GM21619 (cell line): ENCODE data around the gene NUDT13.

ENCODE experiments used
- ATAC-seq: cut with Tn5 transposase; IDR thresholded peaks from one replicate; pipeline ENCODE4 v1.9.1; 2021; ENCODE audit not compliant: unreplicated experiment

Gene NUDT13

GRCh38 chr10:73161662-73162061 lies 51.4 kb downstream of the NUDT13 start:
- no peak for ATAC-seq

- ATAC-seq: no peak
These were observed 52.8 kb downstream of the NUDT13 start for GRCh38 chr10:73163096-73163495.

GRCh38 chr10:73166972-73167371 lies 56.7 kb downstream of the NUDT13 start:
- no peak for ATAC-seq

DNA sequence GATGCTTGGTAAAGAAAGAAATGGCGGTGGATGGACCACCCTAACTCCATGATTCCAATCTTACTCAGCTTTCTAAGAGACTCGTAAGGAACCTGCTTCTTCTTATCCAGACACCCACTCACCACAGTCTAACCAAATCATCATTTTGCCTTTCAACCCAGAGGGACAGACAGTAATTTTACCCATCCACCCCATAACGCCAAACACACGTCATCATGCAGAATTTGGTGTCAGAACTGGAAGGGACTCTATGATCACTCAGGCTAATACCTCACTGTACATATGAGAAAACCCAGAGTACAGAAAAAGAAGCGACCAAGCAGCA lies 57.2 kb downstream of the NUDT13 start:
- no peak for ATAC-seq

DNA sequence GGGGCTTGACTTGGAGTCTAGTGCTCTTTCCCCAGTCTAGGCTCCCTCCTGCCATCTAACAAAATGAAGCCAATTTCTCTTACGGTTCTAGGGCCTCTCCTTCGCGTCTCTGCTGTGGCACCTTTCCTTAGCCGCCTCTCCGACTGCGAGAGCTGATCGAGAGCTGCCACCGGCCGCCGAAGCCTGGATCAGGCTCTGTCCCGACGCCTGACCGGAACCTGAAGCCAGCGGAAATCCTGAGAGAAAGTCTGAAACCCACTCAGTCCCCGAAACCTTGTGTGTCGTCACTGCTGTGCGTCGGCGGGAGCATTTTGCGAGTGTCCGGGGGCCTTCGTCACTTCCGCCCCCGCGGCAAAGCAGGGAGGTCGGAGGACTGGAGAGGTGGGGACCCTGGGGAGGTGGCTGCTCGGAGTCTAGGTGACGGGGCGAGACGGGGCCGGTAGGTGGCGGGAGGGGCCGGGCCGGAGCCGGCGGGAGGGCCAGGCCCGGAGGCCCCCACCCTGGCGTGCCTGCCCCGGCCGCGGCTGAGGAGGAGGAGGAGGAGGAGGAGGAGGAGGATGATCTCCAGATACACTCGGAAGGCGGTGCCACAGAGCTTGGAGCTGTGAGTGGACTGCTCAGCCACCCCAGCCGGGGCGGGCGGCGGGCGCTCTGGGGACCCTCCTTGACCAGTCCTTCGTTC lies 57.7 kb downstream of the NUDT13 start, which contains the start of the genes ECD and FAM149B1:
Gene ECD, minus strand, starts transcription at position 226 of the 682 bp plus-strand sequence. CDS start 4,071 bp downstream, outside the sequence.
Gene FAM149B1, plus strand, starts transcription at position 337 of the 682 bp plus-strand sequence. Its CDS starts 221 bp downstream, at position 558.
- peak; percentile 88 for ATAC-seq

GRCh38 chr10:73168465-73168803 lies 58.2 kb downstream of the NUDT13 start:
- peak; percentile 23 for ATAC-seq

DNA sequence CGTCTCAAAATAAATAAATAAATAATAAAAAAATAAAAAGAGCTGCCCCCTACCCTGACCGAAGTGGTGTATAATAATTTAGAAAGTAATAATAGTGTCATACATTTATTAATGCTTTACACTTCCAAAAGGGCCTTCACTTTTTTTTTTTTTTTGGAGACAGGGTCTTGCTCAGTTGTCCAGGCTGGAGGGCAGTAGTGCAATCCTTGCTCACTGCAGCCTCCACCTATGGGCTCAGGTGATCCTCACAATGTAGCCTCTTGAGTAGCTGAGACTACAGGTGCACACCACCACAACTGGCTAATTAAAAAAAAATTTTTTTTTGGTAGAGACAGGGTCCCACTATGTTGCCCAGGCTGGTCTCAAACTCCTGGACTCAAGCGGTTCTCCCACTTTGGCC lies 59.1 kb downstream of the NUDT13 start:
- no peak for ATAC-seq

DNA sequence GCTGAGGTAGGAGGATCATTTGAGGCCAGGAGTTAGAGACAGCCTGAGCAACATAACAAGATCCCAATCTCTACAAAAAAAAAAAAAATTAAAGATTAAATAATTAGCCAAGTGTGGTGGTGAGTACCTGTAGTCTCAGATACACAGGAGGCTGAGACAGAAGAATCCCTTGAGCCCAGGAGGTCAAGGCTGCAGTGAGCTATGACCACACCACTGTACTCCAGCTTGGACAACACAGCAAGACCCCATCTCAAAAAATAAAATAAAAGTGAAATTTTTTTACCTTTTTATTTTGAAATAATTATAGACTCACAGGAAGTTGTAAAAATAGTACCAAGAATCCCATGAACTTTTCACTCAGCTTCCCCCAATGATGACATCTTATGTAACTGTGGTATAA lies 62.6 kb downstream of the NUDT13 start:
- ATAC-seq: no peak

DNA sequence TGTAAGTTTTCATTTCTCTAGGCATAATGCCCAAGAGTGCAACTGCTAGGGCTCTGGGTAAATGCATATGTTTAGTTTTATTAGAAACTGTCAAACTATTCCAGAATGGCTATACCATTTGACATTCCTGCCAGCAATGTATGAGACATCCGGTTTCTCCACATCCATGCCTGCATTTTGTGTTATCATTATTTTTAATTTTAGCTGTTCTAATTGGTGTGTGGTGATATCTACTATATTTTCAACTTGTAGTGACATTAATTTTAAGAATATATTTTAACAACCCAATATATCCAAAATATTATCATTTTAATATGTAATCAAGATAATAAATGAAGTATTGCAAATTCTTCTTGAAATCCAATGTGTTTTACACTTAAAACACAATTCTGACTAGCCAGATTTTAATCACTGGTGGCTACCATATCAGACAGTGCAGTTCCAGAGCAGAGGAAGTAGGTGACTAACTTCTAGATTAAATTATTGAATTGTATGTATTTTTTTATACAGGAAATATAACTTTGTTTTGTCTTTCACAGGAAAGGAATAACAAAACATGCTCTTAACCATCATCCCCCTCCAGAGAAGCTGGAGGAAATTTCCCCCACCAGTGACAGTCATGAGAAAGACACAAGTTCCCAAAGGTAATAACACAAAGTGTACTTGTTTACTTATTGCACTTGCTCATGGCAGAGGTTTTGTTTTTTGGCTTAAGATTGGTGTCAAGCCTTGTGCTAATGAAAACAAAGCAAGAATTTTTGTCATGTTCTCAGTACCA lies 64.1 kb downstream of the NUDT13 start:
- ATAC-seq: no peak
